GM18508 (cell line): Measurements from ENCODE around the gene BGLAP.

Experiments
- ATAC-seq: cut with Tn5 transposase; IDR thresholded peaks from one replicate; pipeline ENCODE4 v1.9.1; 2021; ENCODE audit warnings: moderate number of reproducible peaks; ENCODE audit not compliant: insufficient read depth, unreplicated experiment

Gene BGLAP

DNA sequence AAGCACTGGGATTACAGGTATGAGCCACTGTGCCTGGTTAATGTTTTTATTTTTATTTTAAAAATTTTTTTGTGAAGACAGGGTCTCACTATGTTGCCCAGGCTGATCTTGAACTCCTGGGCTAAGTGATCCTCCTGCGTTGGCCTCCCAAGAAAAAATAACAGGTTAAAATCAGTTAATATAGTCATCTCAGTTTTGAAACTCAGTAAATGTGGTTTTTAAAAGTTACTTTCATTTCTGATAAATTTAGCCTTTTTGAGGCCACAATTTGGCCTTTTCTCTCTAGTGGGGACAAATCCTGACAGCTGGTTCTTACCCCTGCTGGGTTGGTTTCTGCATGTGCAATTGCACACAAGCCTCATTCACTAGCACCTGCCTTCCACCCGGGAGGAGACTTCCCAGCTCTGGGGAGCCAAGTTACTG lies 15.9 kb upstream of the BGLAP start:
- no peak for ATAC-seq

DNA sequence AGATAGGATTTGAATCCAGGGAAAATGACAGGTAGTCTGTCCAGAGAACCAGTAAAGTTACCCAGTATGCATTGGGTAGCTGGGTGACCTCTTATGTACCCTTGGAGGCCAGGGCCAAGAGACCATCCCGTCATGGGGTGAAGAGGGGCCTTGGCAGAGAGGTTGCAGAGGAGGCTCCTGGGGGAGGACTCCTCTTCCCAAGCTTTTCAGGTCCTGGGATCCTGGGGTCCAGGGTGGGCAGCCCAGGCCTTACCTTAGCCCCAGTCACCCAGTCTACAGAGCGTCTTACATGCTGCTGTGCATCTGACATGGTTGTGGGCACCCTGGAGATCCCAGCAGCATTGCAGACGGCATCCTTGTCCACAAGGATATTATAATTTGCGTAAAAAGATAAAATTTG lies 15.2 kb upstream of the BGLAP start:
- no peak for ATAC-seq

DNA sequence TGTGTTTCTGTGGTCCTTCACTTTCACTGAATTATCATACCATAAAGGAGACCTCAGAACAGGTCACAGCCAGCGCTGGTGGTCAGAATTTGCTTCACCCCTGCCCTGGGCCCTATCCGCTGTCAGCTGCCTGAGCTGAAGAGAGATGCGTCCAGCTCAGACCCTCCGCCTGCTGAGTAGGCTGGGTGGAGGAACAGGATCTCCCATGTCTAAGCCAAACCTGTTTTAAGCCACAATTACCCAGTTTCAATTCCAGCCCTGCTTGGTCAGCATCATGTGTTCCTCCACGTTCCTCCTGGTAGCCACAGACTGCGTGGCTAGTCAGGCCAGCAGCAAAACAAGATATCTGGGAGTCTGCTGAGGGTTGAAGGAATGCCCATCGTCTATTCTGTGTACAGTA lies 13.5 kb upstream of the BGLAP start:
- ATAC-seq = no peak

DNA sequence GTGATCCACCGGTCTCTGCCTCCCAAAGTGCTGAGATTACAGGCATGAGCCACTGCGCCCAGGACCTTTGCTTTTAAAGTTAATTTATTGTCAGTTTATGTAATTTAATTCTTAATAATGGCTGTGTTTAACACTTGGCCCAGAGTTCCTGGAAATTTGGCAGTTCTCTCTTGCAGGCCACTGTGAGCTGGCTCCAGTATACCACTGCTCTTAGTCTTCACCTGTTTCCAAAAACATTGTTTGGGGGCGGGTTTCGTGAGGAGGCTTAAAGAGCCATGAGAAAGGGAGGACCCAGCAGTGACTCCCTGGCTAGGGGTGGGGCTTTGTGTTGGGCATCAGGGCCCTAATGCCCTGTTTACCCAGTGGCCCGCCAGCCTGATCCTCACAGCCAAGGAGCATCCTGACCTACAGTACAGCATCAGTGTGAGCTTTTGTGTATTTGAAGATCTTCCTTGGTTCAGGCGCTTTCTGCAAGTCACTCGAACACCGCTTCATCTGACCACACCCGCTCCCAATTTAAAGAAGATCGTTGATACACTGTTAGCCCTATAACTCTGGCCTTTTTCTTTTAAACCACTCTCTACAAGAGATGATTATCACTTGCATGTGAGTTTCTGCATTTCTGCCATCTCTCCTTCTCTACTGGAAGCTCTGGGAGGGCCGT lies 12.0 kb upstream of the BGLAP start:
- no peak for ATAC-seq

DNA sequence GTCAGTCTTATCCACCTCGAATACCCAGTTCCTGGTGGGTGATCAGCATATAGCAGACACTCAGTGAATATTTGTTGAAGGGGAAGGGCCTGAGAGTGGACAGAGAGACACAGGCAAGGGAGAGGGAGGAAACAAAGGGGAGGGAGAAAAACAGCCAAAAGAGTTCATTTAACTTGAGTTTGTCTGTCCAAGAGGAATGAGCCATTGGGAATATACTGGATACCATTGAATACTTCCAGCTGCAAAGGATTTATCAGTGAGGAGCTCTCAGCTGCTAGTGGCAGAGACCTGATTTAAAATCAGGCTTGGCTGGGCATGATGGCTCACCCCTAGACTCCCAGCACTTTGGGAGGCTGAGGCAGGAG lies 11.5 kb upstream of the BGLAP start:
- no peak for ATAC-seq

DNA sequence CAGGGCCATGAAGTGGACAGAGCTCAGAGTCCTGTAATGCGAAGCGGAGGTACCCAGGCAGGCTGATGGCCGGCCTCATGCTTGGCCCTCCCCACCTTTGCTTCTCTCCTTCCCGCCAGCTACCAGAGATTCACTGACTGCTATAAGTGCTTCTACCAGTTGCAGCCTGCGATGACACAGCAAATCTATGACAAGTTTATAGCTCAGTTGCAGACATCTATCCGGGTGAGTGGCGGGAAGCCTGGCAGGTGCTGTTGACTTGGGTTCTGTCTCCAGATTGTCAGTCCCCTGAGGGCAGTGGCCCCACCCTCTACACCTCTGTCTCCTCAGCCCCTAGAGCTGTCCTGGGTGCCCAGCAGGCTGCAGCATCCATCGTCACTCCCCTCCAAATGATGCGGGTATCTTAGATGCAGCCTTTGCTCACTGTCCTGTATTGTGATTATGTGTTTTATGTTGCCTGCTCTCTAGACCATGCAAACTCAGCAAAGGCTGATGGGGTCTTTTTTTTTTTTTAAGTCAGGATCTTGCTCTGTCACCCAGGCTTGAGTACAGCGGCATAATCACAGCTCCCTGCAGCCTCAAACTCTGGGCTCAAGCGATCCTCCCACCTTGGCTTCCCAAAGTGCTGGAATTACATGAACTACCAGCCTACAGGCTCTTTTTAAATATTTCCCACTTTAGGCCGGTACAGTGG lies 9.6 kb upstream of the BGLAP start:
- ATAC-seq = no peak

DNA sequence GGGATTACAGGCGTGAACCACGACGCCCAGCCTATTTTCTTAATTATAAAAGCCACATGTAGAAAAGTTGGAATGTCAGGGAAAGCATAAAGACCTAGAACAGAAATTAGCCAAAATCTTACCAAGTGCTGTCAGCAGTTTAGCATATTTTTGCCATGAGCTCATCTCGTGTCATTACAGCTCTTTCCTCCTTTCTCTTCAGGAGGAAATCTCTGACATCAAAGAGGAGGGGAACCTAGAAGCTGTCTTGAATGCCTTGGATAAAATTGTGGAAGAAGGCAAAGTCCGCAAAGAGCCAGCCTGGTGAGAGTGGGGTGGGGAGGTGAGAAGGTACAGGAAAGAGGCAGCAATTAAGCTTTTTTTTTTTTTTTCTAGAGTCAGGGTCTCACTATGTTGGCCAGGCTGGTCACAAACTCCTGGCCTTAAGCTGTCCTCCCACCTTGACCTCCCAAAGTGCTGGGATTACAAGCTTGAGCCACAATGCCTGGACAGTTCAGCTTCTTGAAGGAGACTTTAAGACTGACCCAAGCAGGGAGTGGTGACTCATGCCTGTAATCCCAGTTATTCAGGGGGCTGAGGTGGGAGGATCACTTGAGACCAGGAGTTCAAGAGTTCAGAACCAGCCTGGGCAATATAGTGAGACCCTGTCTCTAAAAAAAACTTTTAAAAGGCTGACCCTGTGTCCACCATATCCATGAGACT lies 8.4 kb upstream of the BGLAP start:
- ATAC-seq = no peak

DNA sequence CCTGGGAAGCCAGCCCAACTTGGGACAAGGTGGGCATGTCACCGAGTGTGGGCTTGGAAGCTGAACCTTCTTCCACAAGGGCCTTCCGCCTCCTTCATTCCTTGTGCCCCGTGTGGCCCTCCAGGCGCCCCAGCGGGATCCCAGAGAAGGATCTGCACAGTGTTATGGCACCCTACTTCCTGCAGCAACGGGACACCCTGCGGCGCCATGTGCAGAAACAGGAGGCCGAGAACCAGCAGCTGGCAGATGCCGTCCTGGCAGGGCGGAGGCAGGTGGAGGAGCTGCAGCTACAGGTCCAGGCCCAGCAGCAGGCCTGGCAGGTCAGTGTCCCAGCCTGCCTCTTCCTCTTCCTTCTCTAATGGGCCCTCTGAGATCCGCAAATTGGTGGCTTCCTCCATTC lies 5.8 kb upstream of the BGLAP start:
- ATAC-seq = no peak

DNA sequence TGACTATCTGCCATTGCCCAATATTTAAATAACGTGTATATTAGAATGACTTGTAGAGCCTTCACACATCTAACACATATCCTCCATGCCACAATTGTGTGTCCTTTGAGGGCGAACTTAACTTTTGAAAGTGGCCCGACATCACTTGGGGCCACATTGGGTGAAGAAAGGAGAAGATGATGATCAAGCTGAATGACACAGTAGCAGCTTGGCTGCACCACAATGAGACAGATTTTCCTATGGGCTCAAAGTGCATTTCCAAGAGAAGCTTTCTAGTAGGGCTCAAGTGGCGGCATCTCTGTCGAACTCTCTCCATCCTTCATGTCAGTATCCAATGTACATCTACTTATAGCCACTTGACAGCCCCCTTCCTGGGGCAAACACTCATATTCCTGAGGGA lies 3.7 kb upstream of the BGLAP start:
- no peak for ATAC-seq

DNA sequence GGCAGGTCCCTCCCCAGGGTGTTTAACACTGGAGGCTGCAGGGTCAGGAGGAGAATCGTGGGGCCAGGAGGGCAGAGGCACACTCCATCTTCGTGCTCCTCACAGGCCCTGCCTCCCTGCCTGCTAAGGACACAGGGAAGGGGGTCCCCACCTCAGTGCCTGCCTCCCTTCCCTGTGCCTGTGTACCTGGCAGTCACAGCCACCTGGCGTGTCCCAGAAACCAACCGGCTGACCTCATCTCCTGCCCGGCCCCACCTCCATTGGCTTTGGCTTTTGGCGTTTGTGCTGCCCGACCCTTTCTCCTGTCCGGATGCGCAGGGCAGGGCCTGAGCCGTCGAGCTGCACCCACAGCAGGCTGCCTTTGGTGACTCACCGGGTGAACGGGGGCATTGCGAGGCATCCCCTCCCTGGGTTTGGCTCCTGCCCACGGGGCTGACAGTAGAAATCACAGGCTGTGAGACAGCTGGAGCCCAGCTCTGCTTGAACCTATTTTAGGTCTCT lies 623 bp upstream of the BGLAP start:
- no peak for ATAC-seq

DNA sequence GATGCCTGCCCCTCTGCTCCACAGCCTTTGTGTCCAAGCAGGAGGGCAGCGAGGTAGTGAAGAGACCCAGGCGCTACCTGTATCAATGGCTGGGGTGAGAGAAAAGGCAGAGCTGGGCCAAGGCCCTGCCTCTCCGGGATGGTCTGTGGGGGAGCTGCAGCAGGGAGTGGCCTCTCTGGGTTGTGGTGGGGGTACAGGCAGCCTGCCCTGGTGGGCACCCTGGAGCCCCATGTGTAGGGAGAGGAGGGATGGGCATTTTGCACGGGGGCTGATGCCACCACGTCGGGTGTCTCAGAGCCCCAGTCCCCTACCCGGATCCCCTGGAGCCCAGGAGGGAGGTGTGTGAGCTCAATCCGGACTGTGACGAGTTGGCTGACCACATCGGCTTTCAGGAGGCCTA lies 754 bp downstream of the BGLAP start:
- ATAC-seq = no peak

DNA sequence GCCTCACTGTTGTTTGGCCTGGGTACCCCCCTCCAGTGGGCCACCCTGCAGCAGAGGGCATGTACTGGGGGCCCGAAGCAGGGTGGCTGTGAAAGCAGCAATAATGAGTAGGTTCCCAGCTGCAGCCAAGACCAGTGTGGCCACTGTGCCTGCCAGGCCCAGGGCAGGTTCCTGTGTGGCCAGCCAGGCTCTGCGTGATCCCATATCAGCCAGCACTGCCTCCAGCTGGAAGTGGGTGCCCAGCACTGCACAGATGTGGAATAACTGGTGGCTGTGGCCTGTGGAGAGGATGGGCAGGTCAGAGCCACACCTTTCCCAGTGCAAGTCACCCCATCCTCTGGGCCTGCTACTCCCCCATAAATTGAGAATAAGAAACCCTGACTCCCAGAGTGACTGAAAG lies 2.1 kb downstream of the BGLAP start:
- no peak for ATAC-seq

DNA sequence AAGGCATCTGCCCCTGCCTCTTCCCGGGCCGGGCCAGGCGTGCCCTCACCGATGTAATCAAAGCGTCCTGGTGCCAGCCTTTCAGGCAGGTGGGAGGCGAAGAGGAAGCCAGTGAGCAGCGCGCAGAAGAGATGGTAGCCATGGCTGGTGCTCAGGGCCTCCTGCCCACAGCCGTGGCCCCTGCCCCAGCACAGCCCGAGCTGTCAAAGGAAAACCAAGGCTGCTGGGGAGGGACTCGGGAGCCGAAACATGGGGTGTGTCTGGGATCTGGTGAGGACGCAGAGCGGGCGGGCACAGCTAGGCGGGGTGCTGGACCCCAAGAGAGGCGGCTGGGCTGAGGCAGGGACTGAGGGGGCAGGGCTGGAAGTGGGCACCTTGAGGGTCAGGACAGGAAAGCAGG lies 2.7 kb downstream of the BGLAP start:
- no peak for ATAC-seq

DNA sequence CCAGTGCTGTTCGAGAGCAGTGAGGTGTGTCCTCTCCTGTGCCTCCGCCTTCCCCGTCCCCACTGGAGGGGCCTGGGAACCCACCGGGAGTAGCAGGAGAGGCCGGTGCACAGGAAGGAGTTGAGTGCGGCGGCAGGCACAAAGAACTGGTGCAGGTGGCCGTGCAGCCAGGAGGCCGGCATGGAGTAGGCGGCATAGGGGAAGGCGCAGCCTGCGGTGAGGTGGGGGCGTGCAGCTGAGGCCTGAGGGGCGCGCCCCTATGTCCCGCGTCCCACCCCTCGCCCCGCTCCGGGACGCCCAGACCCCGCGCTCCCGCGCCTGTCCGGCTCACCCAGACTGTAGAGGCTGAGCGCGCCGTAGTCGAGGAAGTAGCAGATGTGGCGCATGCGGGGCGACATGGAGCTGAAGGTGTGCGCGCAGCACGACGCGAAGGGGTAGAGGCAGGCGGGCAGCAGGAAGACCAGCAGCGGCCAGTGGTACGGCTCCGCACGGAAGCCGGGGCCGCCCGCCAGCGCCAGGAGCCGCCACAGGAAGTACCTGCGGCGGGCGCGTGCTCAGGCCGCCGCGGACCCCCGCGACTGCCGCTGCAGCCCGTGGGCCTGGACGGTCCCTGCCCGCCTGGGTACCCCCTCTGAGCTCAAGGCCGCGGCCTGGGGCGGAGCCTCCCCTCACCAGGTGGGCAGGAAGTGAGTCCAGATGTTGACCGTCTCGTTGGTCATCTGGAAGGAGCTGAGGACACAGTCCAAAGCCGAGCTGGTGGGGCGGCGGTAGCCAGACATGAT lies 3.7 kb downstream of the BGLAP start:
- no peak for ATAC-seq

DNA sequence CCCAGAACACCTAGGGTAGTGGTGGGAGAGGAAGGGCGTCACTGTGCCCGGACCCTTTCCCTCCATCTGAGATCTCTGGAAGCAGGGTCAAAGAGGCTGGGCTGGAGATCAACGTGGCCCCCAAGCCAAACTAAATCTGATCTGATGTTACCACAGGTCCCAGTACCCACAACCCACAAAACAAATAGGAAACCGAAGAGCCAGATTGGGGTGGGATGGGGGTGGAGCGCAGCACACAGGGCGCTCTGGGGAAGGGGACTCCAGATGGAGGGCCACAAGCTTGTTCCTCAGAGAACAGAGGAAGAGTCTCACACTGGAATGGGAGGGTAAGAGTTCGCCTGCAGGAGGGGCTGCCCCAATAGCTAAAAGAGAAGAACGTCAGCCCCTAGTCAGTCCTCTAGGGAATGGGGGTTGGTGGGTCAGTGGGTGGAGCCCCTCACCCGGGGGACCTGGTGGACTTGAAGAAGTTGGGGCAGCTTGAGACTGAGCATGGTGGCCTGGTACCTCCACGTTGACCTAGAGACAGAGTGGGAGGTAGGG lies 4.3 kb downstream of the BGLAP start:
- no peak for ATAC-seq

DNA sequence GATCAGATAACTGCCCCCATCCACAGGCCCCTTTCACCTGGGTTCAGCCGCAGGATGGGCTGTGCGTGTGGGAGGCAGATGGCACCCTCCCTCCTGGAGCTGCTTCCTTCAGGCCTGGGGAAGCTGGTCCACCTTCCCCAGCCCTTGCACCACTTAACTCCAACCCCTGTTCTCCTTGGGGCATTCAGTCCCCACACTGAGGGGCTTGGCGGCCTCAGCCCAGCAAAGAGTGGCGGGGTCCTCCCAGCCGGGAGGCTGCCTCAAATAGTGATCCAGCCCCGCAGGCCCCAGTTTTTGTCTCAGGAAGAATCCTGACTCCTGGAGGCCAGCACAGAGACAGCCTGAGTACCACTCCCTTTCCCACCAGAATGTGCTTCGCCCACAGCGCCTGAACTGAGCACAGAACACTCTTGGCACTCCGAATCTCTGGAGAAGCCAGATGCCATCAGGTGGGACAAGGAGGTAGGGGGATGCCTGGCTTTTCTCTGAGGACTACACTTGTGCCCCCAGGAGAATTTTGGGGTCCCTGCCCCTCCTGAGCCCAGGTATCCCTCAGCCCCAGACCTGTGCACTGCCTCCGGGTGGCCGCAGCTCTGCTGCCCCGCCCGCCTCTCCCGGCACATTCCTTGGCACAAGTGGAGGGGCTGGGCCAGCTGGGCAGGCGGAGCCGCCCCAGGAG lies 4.9 kb downstream of the BGLAP start:
- no peak for ATAC-seq

DNA sequence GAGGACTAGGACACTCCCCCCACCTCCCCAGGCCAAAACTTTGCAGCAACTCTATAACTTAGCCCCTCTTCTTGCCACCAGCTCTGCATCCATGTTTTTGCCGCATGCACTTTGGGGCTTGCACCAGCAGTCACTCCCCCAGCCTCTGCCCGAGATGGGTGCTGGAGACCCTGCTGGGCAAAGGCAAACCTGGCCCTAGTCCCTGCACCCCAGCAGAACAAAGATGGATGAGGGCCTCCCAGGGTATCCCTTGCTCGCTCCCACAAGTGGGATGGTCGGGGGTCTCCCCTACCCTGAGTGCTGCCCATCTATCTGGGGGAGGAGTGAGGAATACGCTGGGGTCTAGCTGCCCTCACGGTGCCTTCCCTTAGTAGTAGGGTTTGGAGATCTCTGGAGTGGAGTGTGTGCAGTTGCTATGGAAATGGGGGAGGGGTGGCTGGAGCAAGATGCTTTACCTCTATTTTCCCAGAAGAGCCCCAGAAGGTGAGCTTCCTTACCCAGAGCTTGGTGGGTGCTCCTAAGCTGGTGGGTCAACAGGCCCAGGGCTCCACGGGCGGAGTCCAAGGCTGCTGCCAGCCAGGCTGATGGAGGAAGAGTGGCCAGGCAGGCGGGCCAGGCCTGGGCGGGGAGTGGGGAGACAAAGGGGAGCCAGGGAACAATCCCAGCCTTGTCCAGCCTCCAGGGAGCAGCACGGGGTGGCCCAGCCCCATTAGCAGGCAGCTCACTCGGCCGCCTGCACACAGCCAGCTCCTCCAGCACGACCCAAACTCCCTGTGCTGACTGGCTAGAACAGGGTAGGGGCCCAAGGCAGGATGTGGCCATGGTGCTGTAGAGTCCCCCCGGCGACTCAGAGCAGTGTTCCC lies 5.7 kb downstream of the BGLAP start, which contains the start of gene PAQR6:
Gene PAQR6, minus strand, starts transcription at position 597 of the 863 bp plus-strand sequence. CDS start 1,325 bp downstream, outside the sequence.
- ATAC-seq = no peak

DNA sequence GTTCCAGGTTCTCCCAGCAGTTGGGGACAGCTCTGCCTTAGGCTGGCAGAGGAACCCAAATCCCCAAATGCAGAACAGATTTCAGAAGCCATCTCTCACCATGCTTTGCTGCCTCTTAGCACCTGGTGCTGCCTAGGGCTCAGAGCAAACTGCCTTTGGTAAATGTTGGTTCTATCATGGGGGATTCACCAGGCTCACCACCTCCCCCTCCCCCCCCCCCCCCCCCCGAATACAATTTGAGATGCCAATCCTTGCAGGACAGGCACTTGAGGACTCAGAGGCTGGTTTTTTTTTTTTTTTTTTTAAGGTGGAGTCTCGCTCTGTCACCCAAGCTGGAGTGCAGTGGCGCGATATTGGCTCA lies 6.3 kb downstream of the BGLAP start:
- ATAC-seq = no peak

DNA sequence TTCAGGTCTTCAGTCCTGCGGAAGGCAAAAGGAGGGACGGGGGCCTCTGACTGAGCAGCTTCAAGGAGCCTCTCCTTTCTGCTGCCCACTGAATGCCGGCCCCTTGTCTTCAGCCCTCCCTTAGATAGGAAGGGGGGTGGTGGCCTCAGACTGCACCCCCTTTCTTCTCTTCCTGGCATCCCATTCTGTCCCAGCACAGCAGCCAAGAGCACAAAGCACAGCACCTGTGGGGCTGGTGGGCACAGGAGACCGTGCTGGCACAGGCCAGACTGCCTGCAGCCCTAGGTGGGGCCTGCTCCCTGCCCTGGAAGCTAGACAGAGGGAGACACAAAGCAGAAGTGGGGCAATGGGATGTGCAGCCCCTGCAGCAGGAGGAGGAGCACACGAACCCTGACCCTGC lies 7.6 kb downstream of the BGLAP start:
- ATAC-seq = no peak
